ENCODE results near the gene SUFU. TPM values are rescaled to one million over a fixed set of nuclear protein-coding genes. Genes with fewer than 3 reads are reported as not detected.

The SUFU gene
- total and polyA plus RNA-seq, 9 donors = 4.6 to 19.1 (median 14.2) TPM

DNA sequence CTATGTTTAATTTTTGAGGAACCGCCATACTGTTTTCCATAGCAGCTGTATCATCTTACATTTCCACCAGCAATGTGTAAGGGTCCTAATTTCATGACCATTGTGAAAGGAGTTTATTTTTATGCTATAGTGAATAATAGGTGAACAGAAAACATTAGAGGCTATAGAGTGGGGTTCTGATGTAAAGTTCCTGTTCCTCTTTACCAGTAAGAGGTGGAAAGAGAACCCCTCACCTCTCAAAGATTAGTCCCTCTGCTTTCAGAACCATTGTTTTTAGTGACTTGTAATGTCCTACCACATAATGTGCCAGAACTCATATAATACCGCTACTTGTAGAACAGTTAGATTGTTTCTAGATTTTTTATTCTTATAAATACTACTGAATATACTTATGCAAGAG, 34.2 kb downstream of the SUFU start:
- Histone ChIP-seq H3K4me1 (ENCODE audit: insufficient read depth) (no peaks in the 10 kb centered on the region), H3K4me3 (no peak overlapping the region), H3K9me3 (no peaks in the 10 kb centered on the region), H3K36me3 (no peaks in the 10 kb centered on the region), H3K27ac (no peak overlapping the region), H3K27me3 (no peaks in the 10 kb centered on the region)
- intact Hi-C loops (cut with DNase I) = no loop called here
- WGBS, 3 donors = 98 to 99% (median 99%) methylated on average over 2 of the region's 2 CpGs
- no peak for DNase-seq
- TF ChIP-seq POLR2A (IDR thresholded peaks at IDR 0.05) = no peak
- no peak for TF ChIP-seq EP300 (IDR thresholded peaks at IDR 0.05)
- TF ChIP-seq, protein P1, sequence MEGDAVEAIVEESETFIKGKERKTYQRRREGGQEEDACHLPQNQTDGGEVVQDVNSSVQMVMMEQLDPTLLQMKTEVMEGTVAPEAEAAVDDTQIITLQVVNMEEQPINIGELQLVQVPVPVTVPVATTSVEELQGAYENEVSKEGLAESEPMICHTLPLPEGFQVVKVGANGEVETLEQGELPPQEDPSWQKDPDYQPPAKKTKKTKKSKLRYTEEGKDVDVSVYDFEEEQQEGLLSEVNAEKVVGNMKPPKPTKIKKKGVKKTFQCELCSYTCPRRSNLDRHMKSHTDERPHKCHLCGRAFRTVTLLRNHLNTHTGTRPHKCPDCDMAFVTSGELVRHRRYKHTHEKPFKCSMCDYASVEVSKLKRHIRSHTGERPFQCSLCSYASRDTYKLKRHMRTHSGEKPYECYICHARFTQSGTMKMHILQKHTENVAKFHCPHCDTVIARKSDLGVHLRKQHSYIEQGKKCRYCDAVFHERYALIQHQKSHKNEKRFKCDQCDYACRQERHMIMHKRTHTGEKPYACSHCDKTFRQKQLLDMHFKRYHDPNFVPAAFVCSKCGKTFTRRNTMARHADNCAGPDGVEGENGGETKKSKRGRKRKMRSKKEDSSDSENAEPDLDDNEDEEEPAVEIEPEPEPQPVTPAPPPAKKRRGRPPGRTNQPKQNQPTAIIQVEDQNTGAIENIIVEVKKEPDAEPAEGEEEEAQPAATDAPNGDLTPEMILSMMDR (IDR thresholded peaks at IDR 0.05) = no peak

DNA sequence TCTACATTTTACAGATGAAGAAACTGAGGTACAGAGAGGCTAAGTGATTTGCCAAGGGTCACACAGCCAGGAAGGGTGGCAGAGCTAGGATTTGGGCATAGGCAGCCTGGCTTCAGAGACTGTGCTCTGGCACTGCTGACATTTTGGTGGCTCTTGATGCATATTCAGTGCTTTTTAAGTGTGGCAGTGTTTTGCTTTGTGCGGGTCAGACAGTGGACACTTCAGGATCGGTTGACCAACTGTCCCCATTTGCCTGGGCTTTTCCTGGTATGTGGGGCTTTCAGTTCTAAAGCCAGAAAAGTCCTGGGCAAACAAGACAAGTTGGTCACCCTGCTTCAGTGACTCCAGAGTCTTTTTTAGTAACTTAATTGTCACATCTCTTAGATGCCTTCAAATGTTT, 35.0 kb downstream of the SUFU start:
- intact Hi-C loops (cut with DNase I) = no loop called here

GRCh38 chr10:102540023-102540422, 36.3 kb downstream of the SUFU start:
- Histone ChIP-seq H3K36me3 (no peaks in the 10 kb centered on the region), H3K4me1 (ENCODE audit: insufficient read depth) (no peaks in the 10 kb centered on the region), H3K9me3 (no peaks in the 10 kb centered on the region), H3K27me3 (no peaks in the 10 kb centered on the region), H3K27ac (no peak overlapping the region), H3K4me3 (no peak overlapping the region)
- 65 to 88% (median 82%) methylated on average over 1 of the region's 1 CpG for whole genome bisulfite sequencing, 3 donors
- no peak for DNase-seq
- TF ChIP-seq, protein P1 (IDR thresholded peaks at IDR 0.05) = no peak
- intact Hi-C loops (cut with DNase I) = no loop called here

More for the DNA sequence above, 35.0 kb downstream of the SUFU start:
- Histone ChIP-seq H3K4me3 (no peak overlapping the region), H3K36me3 (no peaks in the 10 kb centered on the region), H3K9me3 (no peaks in the 10 kb centered on the region), H3K27ac (no peak overlapping the region), H3K4me1 (ENCODE audit: insufficient read depth) (no peaks in the 10 kb centered on the region), H3K27me3 (no peaks in the 10 kb centered on the region)
- no peak for DNase-seq
- TF ChIP-seq, protein P1 (IDR thresholded peaks at IDR 0.05) = no peak
- no peak for TF ChIP-seq EP300 (IDR thresholded peaks at IDR 0.05)
- no peak for TF ChIP-seq POLR2A (IDR thresholded peaks at IDR 0.05)
- WGBS, 3 donors = 83 to 93% (median 88%) methylated on average over 2 of the region's 2 CpGs

- Histone ChIP-seq H3K36me3 (no peaks in the 10 kb centered on the region), H3K27ac (no peak overlapping the region), H3K9me3 (no peaks in the 10 kb centered on the region), H3K4me1 (ENCODE audit: insufficient read depth) (peaks cover 7% of the 10 kb centered on the region), H3K4me3 (no peak overlapping the region), H3K27me3 (no peaks in the 10 kb centered on the region)
- no peak for DNase-seq
- WGBS, 3 donors = 80 to 86% (median 85%) methylated on average over 8 of the region's 8 CpGs
- intact Hi-C loops (cut with DNase I) = no loop called here
- TF ChIP-seq POLR2A (IDR thresholded peaks at IDR 0.05) (no peak), EP300 (IDR thresholded peaks at IDR 0.05) (no peak)
- TF ChIP-seq, protein P1 (IDR thresholded peaks at IDR 0.05) = no peak
Measured at GRCh38 chr10:102542800-102543418, 39.1 kb downstream of the SUFU start.
